Motor neuron (in vitro differentiated cells): ENCODE results near the gene GABRB1. TPM values are rescaled to one million over a fixed set of nuclear protein-coding genes. Genes with fewer than 3 reads are reported as not detected.

Experiments used
- ATAC-seq, 8 experiments: fragments of 200-7000 bp; cut with Tn5 transposase; replicated peaks in 6 of 8; 2 replicates each; pipeline ENCODE4 v1.8.0; 2021; ENCODE audit warnings: mild to moderate bottlenecking in 8 of 8, moderate library complexity in 8 of 8
- H3K27ac ChIP-seq, 2 donors: fragments of 250-450 bp; sonication (Bioruptor Pico); 2 replicates each; pipeline ENCODE4 v1.9.0; 2021; ENCODE audit warnings: antibody characterized with exemption in 2 of 2, mild to moderate bottlenecking in 2 of 2, moderate library complexity in 1 of 2
- H3K4me1 ChIP-seq, 2 donors: fragments of 250-450 bp; sonication (Bioruptor Pico); replicated peaks in 1 of 2; 2 replicates each; pipeline ENCODE4 v1.6.1; 2021; ENCODE audit warnings: antibody characterized with exemption in 2 of 2, mild to moderate bottlenecking in 2 of 2, moderate library complexity in 1 of 2
- H3K4me3 ChIP-seq, 5 donors: fragments of 250-450 bp; sonication (Bioruptor Pico); 2 replicates each; pipeline ENCODE4 v1.9.0; 2021; ENCODE audit warnings: antibody characterized with exemption in 5 of 5, mild to moderate bottlenecking in 5 of 5, moderate library complexity in 4 of 5
- WGBS, 10 experiments: fragments of 450-650 bp; shearing (Covaris generic); methylation state at CpG; one replicate each; pipeline ENCODE4 v1.0.0; 2022; 5-methylcytosine and 5-hydroxymethylcytosine counted together
- in situ Hi-C, 9 experiments: fragments of 400-800 bp; cut with MboI; loops; one replicate each; pipeline ENCODE4 v1.15.0; 2021; ENCODE audit warnings: low sequenced_read_pairs in 9 of 9, low pct_unique_long_range_greater_than_20kb in 2 of 9; ENCODE audit not compliant: unreplicated experiment in 9 of 9
- total RNA-seq, 8 experiments: library from RNA; unstranded; fragments of 300-600 nt; gene quantifications; 2 replicates each; pipeline versions ENCODE4 v1.2.3 to v1.2.4, GENCODE V29; 2022

The GABRB1 gene
- total RNA-seq, 8 experiments from 2014 or later: 0.17 to 7.3 (median 1.7) TPM; not detected in 1

GRCh38 chr4:47013373-47013772 lies 18.0 kb upstream of the GABRB1 start:
- 0 to 93% (median 64%) methylated on average over 1 to 3 of the region's 3 CpGs for WGBS, 10 experiments
- in situ Hi-C loops: no loop called here

GRCh38 chr4:47017081-47017480 lies 14.3 kb upstream of the GABRB1 start:
- Histone ChIP-seq H3K27ac (no peak overlapping the region), H3K4me1 (no peaks in the 10 kb centered on the region), H3K4me3 (no peak overlapping the region)
- in situ Hi-C loops: no loop called here
- ATAC-seq: no peak
- WGBS, 10 experiments: 0 to 100% (median 90%) methylated on average over 1 to 4 of the region's 4 CpGs

More at GRCh38 chr4:47013373-47013772, 18.0 kb upstream of the GABRB1 start:
- Histone ChIP-seq H3K27ac (no peak overlapping the region), H3K4me1 (no peaks in the 10 kb centered on the region), H3K4me3 (no peak overlapping the region)
- ATAC-seq: no peak

- 0 to 100% (median 50%) methylated on average over 1 of the region's 1 CpG; no CpG with 5 or more reads in 1 of the 10 experiments for WGBS, 10 experiments
- Histone ChIP-seq H3K27ac (no peak overlapping the region), H3K4me3 (no peak overlapping the region), H3K4me1 (no peaks in the 10 kb centered on the region)
- in situ Hi-C loops: no loop called here
- no peak for ATAC-seq
Measured at GRCh38 chr4:47017494-47017893, 13.9 kb upstream of the GABRB1 start.

GRCh38 chr4:47031751-47032404 lies 511 bp downstream of the GABRB1 start:
- in situ Hi-C loops: no loop called here
- Histone ChIP-seq H3K4me1 (no peaks in the 10 kb centered on the region), H3K4me3 (peak overlapping the region; percentile 46 to 66 (median 52)), H3K27ac (no peak overlapping the region)
- peak in 6 of 8 experiments; percentile 9 to 58 (median 46) for ATAC-seq
- 0 to 20% (median 2%) methylated on average over 1 to 10 of the region's 19 CpGs; no CpG with 5 or more reads in 2 of the 10 experiments for WGBS, 10 experiments

GRCh38 chr4:47032405-47033106 lies 1.2 kb downstream of the GABRB1 start:
- no peak overlapping the region for H3K27ac ChIP-seq
- WGBS, 10 experiments: 0 to 40% (median 7%) methylated on average over 1 to 12 of the region's 47 CpGs; no CpG with 5 or more reads in 4 of the 10 experiments
- in situ Hi-C loops: no loop called here

GRCh38 chr4:47038263-47038662 lies 6.9 kb downstream of the GABRB1 start:
- H3K4me3 ChIP-seq: no peak overlapping the region
- 0 to 100% (median 80%) methylated on average over 1 of the region's 1 CpG; no CpG with 5 or more reads in 3 of the 10 experiments for WGBS, 10 experiments
- H3K4me1 ChIP-seq: peaks cover 0 to 3% of the 10 kb centered on the region in 2 donors
- in situ Hi-C loops: no loop called here
- H3K27ac ChIP-seq: no peak overlapping the region
- no peak for ATAC-seq

More at GRCh38 chr4:47032405-47033106, 1.2 kb downstream of the GABRB1 start:
- peak; percentile 91 to 98 (median 96) for ATAC-seq
- Histone ChIP-seq H3K4me3 (peak overlapping the region; percentile 46 to 66 (median 52)), H3K4me1 (no peaks in the 10 kb centered on the region)

- in situ Hi-C loops: no loop called here
- no peak overlapping the region for H3K27ac ChIP-seq
- no peak for ATAC-seq
- H3K4me3 ChIP-seq: no peak overlapping the region
- H3K4me1 ChIP-seq: peaks cover 0 to 3% of the 10 kb centered on the region in 2 donors
- WGBS, 10 experiments: 0 to 100% (median 77%) methylated on average over 1 to 3 of the region's 3 CpGs; no CpG with 5 or more reads in 3 of the 10 experiments
Measured at GRCh38 chr4:47040828-47041227, 9.5 kb downstream of the GABRB1 start.

- in situ Hi-C loops: no loop called here
- ATAC-seq: no peak
Measured at GRCh38 chr4:47043821-47044220, 12.5 kb downstream of the GABRB1 start.

GRCh38 chr4:47045261-47045660 lies 13.9 kb downstream of the GABRB1 start:
- Histone ChIP-seq H3K27ac (no peak overlapping the region), H3K4me1 (peaks cover 0 to 11% of the 10 kb centered on the region in 2 donors), H3K4me3 (no peak overlapping the region)
- WGBS, 10 experiments: 0 to 100% (median 68%) methylated on average over 1 of the region's 1 CpG; no CpG with 5 or more reads in 2 of the 10 experiments
- in situ Hi-C loops: no loop called here
- ATAC-seq: no peak

More at GRCh38 chr4:47043821-47044220, 12.5 kb downstream of the GABRB1 start:
- H3K27ac ChIP-seq: no peak overlapping the region
- WGBS, 10 experiments: 0 to 88% (median 56%) methylated on average over 1 to 3 of the region's 3 CpGs; no CpG with 5 or more reads in 1 of the 10 experiments
- H3K4me1 ChIP-seq: peaks cover 0 to 3% of the 10 kb centered on the region in 2 donors
- H3K4me3 ChIP-seq: no peak overlapping the region

- no peak overlapping the region for H3K27ac ChIP-seq
- H3K4me1 ChIP-seq: peaks cover 0 to 11% of the 10 kb centered on the region in 2 donors
- 0 to 100% (median 43%) methylated on average over 2 to 3 of the region's 3 CpGs for WGBS, 10 experiments
- peak in 1 of 8 experiments; percentile 17 for ATAC-seq
- no peak overlapping the region for H3K4me3 ChIP-seq
- in situ Hi-C loops: no loop called here
Measured at GRCh38 chr4:47049347-47049746, 18.0 kb downstream of the GABRB1 start.

- H3K27ac ChIP-seq: no peak overlapping the region
- in situ Hi-C loops: no loop called here
- H3K4me1 ChIP-seq: peaks cover 0 to 11% of the 10 kb centered on the region in 2 donors
- WGBS, 10 experiments: 0 to 44% (median 26%) methylated on average over 2 to 3 of the region's 3 CpGs; no CpG with 5 or more reads in 1 of the 10 experiments
- no peak overlapping the region for H3K4me3 ChIP-seq
- peak in 4 of 8 experiments; percentile 9 to 85 (median 79) for ATAC-seq
Measured at GRCh38 chr4:47050761-47051725, 19.7 kb downstream of the GABRB1 start.

- Histone ChIP-seq H3K27ac (no peak overlapping the region), H3K4me3 (no peak overlapping the region), H3K4me1 (peaks cover 0 to 14% of the 10 kb centered on the region in 2 donors)
- no peak for ATAC-seq
- in situ Hi-C loops: no loop called here
- 100% methylated on average over 1 of the region's 2 CpGs; no CpG with 5 or more reads in 8 of the 10 experiments for WGBS, 10 experiments
Measured at GRCh38 chr4:47053485-47053884, 22.1 kb downstream of the GABRB1 start.
